HAP-1 (cell line): ENCODE results near the gene ISX.

Experiments
- DNase-seq, 2 experiments: peaks; one replicate each; pipeline ENCODE4 v3.0.0-alpha.2; 2016 to 2020; ENCODE audit warnings: low spot score in 2 of 2
- H3K27me3 ChIP-seq: fragments of 250-450 bp; sonication (Bioruptor Pico); 2 replicates; pipeline ENCODE4 v1.5.1; 2020; ENCODE audit warnings: low read depth, mild to moderate bottlenecking, moderate library complexity
- H3K36me3 ChIP-seq: fragments of 250-450 bp; sonication (Bioruptor Pico); replicated peaks from 2 replicates; pipeline ENCODE4 v1.5.1; 2020; ENCODE audit warnings: mild to moderate bottlenecking
- H3K4me1 ChIP-seq: fragments of 250-450 bp; sonication (Bioruptor Pico); 2 replicates; pipeline ENCODE4 v1.5.1; 2020; ENCODE audit warnings: mild to moderate bottlenecking
- H3K4me3 ChIP-seq: fragments of 250-450 bp; sonication (Bioruptor Pico); 2 replicates; pipeline ENCODE4 v1.5.1; 2020; ENCODE audit warnings: mild to moderate bottlenecking, moderate library complexity
- H3K9me3 ChIP-seq: fragments of 250-450 bp; sonication (Bioruptor Pico); 2 replicates; pipeline ENCODE4 v1.5.1; 2020; ENCODE audit warnings: mild to moderate bottlenecking, moderate library complexity
- in situ Hi-C: fragments of 300-500 bp; cut with MboI; formaldehyde crosslinking; loops from 3 replicates; pipeline ENCODE4 v1.14.3; 2020; ENCODE audit warnings: low sequenced_read_pairs, inconsistent platforms, mixed read lengths

Gene ISX

DNA sequence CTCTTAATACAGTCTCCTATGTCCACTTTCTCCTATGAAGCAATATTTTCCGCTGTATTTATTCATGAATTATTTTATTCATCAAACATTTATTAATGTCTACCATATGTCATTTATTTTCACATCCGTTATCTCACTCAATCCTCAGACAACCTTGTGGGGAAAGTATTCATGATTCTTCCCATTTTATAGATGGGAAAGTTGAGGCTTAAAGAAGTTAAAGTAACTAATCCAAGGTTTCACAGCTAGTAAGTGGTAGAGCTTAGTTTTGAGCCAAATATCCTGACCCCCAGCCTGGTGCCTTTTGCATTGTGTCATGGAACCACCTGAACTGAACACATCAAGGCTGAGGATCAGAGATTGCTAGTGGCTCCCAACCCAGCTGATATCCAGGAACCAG lies 66.6 kb downstream of the ISX start:
- H3K4me1 ChIP-seq: no peaks in the 10 kb centered on the region
- H3K9me3 ChIP-seq: no peaks in the 10 kb centered on the region
- H3K4me3 ChIP-seq: no peak overlapping the region
- in situ Hi-C loops: loop anchor here (25.0 kb wide), 1 partner anchor 720 kb away; no protein-coding TSS in a partner anchor
- H3K27me3 ChIP-seq: peaks cover 11% of the 10 kb centered on the region
- DNase-seq: no peak
- H3K36me3 ChIP-seq: no peaks in the 10 kb centered on the region

DNA sequence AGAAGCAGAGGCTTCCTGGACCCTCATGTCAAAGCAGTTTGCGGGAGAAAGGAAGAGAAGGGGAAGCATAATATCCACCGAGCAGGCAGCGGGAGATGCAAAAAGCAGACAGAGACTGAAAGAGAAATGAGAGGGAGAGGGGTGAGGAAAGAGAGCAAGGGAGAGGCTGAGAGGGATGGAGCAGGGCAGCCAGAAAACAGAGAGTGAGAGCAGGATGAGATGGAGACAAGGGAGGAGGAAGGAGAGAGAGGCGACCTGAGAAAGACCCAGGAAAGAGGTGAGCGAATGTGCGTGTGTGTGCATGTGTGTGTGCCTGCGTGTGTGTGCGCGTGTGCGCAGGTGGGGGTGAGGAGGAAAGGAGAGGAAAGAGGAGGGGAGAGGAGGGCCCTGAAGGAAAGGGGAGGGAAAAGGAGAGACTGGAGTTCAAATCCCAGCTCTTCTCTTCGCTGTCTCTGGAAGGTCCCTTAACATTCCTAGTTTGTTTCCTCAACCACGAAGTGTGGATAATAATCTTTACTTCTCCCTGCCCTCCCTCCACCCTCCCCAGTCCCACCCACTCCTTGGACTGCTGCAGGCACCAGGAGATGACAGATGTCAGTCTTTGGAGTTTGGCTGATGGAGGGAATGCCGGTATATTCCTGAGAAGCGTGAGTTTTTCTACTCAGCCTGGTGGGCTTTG lies 67.9 kb downstream of the ISX start:
- peaks cover 4% of the 10 kb centered on the region; the same call in 1 of the 2 replicates for H3K27me3 ChIP-seq
- in situ Hi-C loops: loop anchor here (25.0 kb wide), 1 partner anchor 722 kb away; no protein-coding TSS in a partner anchor
- no peaks in the 10 kb centered on the region for H3K36me3 ChIP-seq
- H3K9me3 ChIP-seq: no peaks in the 10 kb centered on the region
- no peaks in the 10 kb centered on the region for H3K4me1 ChIP-seq
- no peak for DNase-seq
- no peak overlapping the region for H3K4me3 ChIP-seq

DNA sequence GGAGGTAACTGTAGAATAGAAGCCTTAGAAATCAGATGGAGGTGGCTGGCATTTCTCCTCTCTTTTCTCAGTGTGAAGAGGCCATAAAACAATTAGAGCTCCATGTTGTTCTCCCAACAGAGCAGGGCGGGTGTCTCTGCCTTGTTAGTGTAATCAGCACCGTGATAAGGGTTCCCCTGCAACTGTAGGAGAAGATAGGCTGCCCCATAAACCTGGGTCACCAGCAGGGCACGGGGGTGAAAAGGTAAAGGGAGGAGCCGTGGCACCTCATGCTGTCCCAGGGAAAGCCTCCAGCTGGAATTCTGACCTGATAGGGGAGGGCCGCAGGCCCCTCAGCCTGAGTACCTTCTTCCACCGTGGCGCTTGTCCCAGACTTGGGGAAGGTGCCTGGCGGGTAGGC lies 68.7 kb downstream of the ISX start:
- in situ Hi-C loops: loop anchor here (25.0 kb wide), 1 partner anchor 722 kb away; no protein-coding TSS in a partner anchor

DNA sequence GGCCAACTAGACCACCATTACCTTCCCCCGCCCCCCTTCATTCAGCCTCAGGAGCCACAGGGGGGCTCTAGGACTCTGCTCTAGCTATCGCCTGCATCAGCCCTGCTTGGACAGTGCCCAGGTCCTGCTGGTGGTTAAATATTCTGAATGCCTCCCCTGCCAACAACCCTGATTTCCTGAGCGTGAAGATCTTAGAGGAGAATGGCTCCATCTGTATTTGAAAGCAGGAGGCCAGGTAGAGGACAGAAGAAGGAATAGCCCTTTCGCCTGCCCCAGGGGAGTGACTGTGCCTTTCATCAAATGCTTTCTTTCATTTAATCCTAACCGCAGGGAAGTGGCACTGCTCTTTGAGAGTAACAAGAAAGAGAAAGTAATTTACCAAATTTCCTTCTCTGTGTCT lies 69.2 kb downstream of the ISX start:
- DNase-seq: no peak
- in situ Hi-C loops: loop anchor here (25.0 kb wide), 1 partner anchor 723 kb away; no protein-coding TSS in a partner anchor
- Histone ChIP-seq H3K27me3 (peaks cover 4% of the 10 kb centered on the region; the same call in 1 of the 2 replicates), H3K36me3 (no peaks in the 10 kb centered on the region), H3K4me3 (no peak overlapping the region), H3K4me1 (no peaks in the 10 kb centered on the region), H3K9me3 (no peaks in the 10 kb centered on the region)

More for the DNA sequence above, 68.7 kb downstream of the ISX start:
- H3K36me3 ChIP-seq: no peaks in the 10 kb centered on the region
- no peaks in the 10 kb centered on the region for H3K4me1 ChIP-seq
- peaks cover 4% of the 10 kb centered on the region; the same call in 1 of the 2 replicates for H3K27me3 ChIP-seq
- no peak overlapping the region for H3K4me3 ChIP-seq
- H3K9me3 ChIP-seq: no peaks in the 10 kb centered on the region
- no peak for DNase-seq
